K562 (cell line): ENCODE data around the gene SYMPK. TPM values are rescaled to one million over a fixed set of nuclear protein-coding genes. Genes with fewer than 3 reads are reported as not detected.

Experiments
- ARHGAP35 ChIP-seq: fragments of 450-650 bp; IDR thresholded peaks from 2 replicates; pipeline ENCODE4 v1.6.1; 2018; ENCODE audit not compliant: partially characterized antibody
- BACH1 ChIP-seq: fragments of 200-800 bp; sonication (Bioruptor generic); IDR thresholded peaks from 2 replicates; pipeline ENCODE4 v1.6.1; 2016; ENCODE audit warnings: missing genetic modification characterization, missing compliant biosample characterization
- HES1 ChIP-seq: fragments of 450-650 bp; IDR thresholded peaks from 2 replicates; pipeline ENCODE4 v1.6.1; 2016; ENCODE audit warnings: low read depth, mild to moderate bottlenecking, moderate library complexity
- KLF1 ChIP-seq: fragments of 450-650 bp; IDR thresholded peaks from 2 replicates; pipeline ENCODE4 v1.6.1; 2016; ENCODE audit warnings: missing genetic modification characterization, missing compliant biosample characterization
- LARP7 ChIP-seq: fragments of 450-650 bp; IDR thresholded peaks from 2 replicates; pipeline ENCODE4 v1.6.1; 2016
- MCM5 ChIP-seq: fragments of 450-650 bp; IDR thresholded peaks from 2 replicates; pipeline ENCODE4 v1.6.1; 2016; ENCODE audit warnings: low read depth
- MEIS2 ChIP-seq: fragments of 450-650 bp; IDR thresholded peaks from 2 replicates; pipeline ENCODE4 v1.6.1; 2014; ENCODE audit warnings: mild to moderate bottlenecking; ENCODE audit not compliant: partially characterized antibody
- MLLT1 ChIP-seq, 2 experiments: fragments of 450-650 bp; IDR thresholded peaks; 2 replicates each; pipeline ENCODE4 v1.6.1; 2016
- POU5F1 ChIP-seq: fragments of 150-350 bp; IDR thresholded peaks from 2 replicates; pipeline ENCODE4 v1.6.1; 2014; ENCODE audit warnings: borderline replicate concordance, low read length, low read depth, mild to moderate bottlenecking; ENCODE audit not compliant: partially characterized antibody
- RBFOX2 ChIP-seq: fragments of 200-400 bp; formaldehyde crosslinking; IDR thresholded peaks from 2 replicates; pipeline ENCODE4 v1.6.1; 2017; ENCODE audit warnings: low read depth, mild to moderate bottlenecking, low read length, moderate library complexity
- SMARCE1 ChIP-seq: fragments of 450-650 bp; IDR thresholded peaks from 2 replicates; pipeline ENCODE4 v1.7.1; 2016; ENCODE audit warnings: mild to moderate bottlenecking
- SREBF2 ChIP-seq: sonication (generic); formaldehyde crosslinking; IDR thresholded peaks from 2 replicates; pipeline ENCODE4 v1.4.0; 2020; ENCODE audit warnings: mild to moderate bottlenecking, missing genetic modification reagents
- TCFL5 ChIP-seq: fragments of 250-450 bp; sonication (Bioruptor Pico); conservative IDR thresholded peaks from 2 replicates; pipeline ENCODE4 v1.6.1; 2021; ENCODE audit warnings: mild to moderate bottlenecking, moderate library complexity, matching md5 sums
- ZFX ChIP-seq: sonication (generic); formaldehyde crosslinking; IDR thresholded peaks from 2 replicates; pipeline ENCODE4 v1.8.0; 2022; ENCODE audit warnings: mild to moderate bottlenecking, missing genetic modification reagents, moderate library complexity
- ZNF318 ChIP-seq, 2 experiments: fragments of 450-650 bp; IDR thresholded peaks; 2 replicates each; pipeline ENCODE4 v1.6.1; 2016; ENCODE audit warnings: mild to moderate bottlenecking in 2 of 2, borderline replicate concordance in 1 of 2, low read depth in 1 of 2, moderate library complexity in 1 of 2
- ZNF41 ChIP-seq: fragments of 250-450 bp; sonication (Bioruptor Pico); conservative IDR thresholded peaks from 2 replicates; pipeline ENCODE4 v1.4.0; 2020; ENCODE audit warnings: mild to moderate bottlenecking
- ZNF655 ChIP-seq: fragments of 250-450 bp; sonication (Bioruptor Pico); IDR thresholded peaks from 2 replicates; pipeline ENCODE4 v1.5.0; 2021
- ZNF785 ChIP-seq: fragments of 250-450 bp; sonication (Bioruptor Pico); IDR thresholded peaks from 2 replicates; pipeline ENCODE4 v1.4.0; 2020; ENCODE audit warnings: mild to moderate bottlenecking
- polyA plus RNA-seq, 8 experiments: library from polyadenylated mRNA; depleted of rRNA in 4 of 8; stranded (reverse) in 5 of 8; unstranded in 3 of 8; fragments of >200 nt; fragmentation: Nextera tagmentation in 2 of 8; fragmentation: Illumina TruSeq in 1 of 8; extraction: Ambion mirVana in 2 of 8; extraction: Trizol in 1 of 8; gene quantifications; 2 replicates each; pipeline versions ENCODE4 v1.2.1 to v1.2.3, GENCODE V29; 2011 to 2014; ENCODE audit warnings: inconsistent platforms in 1 of 8, missing spikeins in 1 of 8
- total RNA-seq, 7 experiments: library from RNA; depleted of rRNA in 6 of 7; stranded (reverse); fragments of >200 nt in 6 of 7; fragmentation: Illumina TruSeq in 2 of 7; extraction: Trizol in 2 of 7; gene quantifications; 2 replicates each; pipeline versions ENCODE4 v1.2.1 to v1.2.3, GENCODE V29; 2011 to 2021; ENCODE audit warnings: low replicate concordance in 1 of 7

Gene SYMPK
- total and polyA plus RNA-seq, 9 of the 15 experiments (the other 6 are each of a cell fraction or from before 2014, with no cell fraction given), result 0.73 to 95.5 (median 58.4) TPM

- TF ChIP-seq ZNF41 (no peak), SREBF2 (CRISPR knock-in tag) (0 out of 2 replicates have a peak, but pooled peaks have one; percentile 58), ARHGAP35 (peak; percentile 17), MLLT1 (IDR thresholded peaks at IDR 0.05) (peak; percentile 70 to 73; a peak in 1 of 4 replicates), ZNF655 (CRISPR knock-in tag) (no peak), TCFL5 (no peak), RBFOX2 (0 out of 2 replicates have a peak, but pooled peaks have one; percentile 6), ZFX (CRISPR knock-in tag) (peak; percentile 27; the same call in 1 of the 2 replicates), KLF1 (no peak), MCM5 (no peak), POU5F1 (no peak), SMARCE1 (0 out of 2 replicates have a peak, but pooled peaks have one; percentile 42), BACH1 (tag) (peak; percentile 29; the same call in 1 of the 2 replicates), MEIS2 (no peak), ZNF318 (IDR thresholded peaks at IDR 0.05; ENCODE audit: borderline replicate concordance in 1 of 2, low read depth in 1 of 2) (peak in 1 of 2 experiments; percentile 40; a peak in 1 of 4 replicates), LARP7 (0 out of 2 replicates have a peak, but pooled peaks have one; percentile 24), ZNF785 (CRISPR knock-in tag) (no peak), HES1 (no peak)
These were observed 440 bp upstream of the SYMPK start (continued) for GRCh38 chr19:45863335-45863839.
